C4-2B (cell line): Measurements from ENCODE around the gene WFIKKN1.

ENCODE experiments used
- H3K27ac ChIP-seq: fragments of 450-650 bp; 2 replicates; pipeline ENCODE4 v1.5.1; 2017
- CTCF ChIP-seq: fragments of 450-650 bp; conservative IDR thresholded peaks from 2 replicates; pipeline ENCODE4 v1.5.1; 2017; ENCODE audit warnings: mild to moderate bottlenecking
- ZFX ChIP-seq: fragments of 450-650 bp; IDR thresholded peaks from 2 replicates; pipeline ENCODE4 v1.6.1; 2017

WFIKKN1 gene

GRCh38 chr16:648071-648780, 17.4 kb downstream of the WFIKKN1 start:
- peak; percentile 88 for TF ChIP-seq CTCF
- TF ChIP-seq ZFX, result no peak
- peak overlapping the region; percentile 99 for H3K27ac ChIP-seq

- TF ChIP-seq CTCF, result no peak
- TF ChIP-seq ZFX, result peak; percentile 95
- peak within 1 kb of the TSS; percentile 99 for H3K27ac ChIP-seq
Observed at GRCh38 chr16:648781-649589, 18.2 kb downstream of the WFIKKN1 start, which contains the start of gene WDR90. Gene WDR90, plus strand, starts transcription at chr16:649365. Its CDS starts 52 bp downstream, at chr16:649417.

- peak overlapping the region; percentile 99 for H3K27ac ChIP-seq
- no peak for TF ChIP-seq ZFX
- TF ChIP-seq CTCF, result no peak
Observed at GRCh38 chr16:649631-650030, 18.8 kb downstream of the WFIKKN1 start.

- TF ChIP-seq ZFX, result no peak
- H3K27ac ChIP-seq, result no peak overlapping the region
Observed at GRCh38 chr16:651844-652243, 21.1 kb downstream of the WFIKKN1 start.

- TF ChIP-seq CTCF, result no peak
- no peak for TF ChIP-seq ZFX
- H3K27ac ChIP-seq, result no peak overlapping the region
Observed at GRCh38 chr16:652454-653305, 21.9 kb downstream of the WFIKKN1 start.

- TF ChIP-seq CTCF (no peak), ZFX (no peak)
- no peak overlapping the region for H3K27ac ChIP-seq
Observed at GRCh38 chr16:654034-654433, 23.2 kb downstream of the WFIKKN1 start.

- H3K27ac ChIP-seq, result no peak overlapping the region
- TF ChIP-seq CTCF (no peak), ZFX (no peak)
Observed at GRCh38 chr16:657487-657886, 26.7 kb downstream of the WFIKKN1 start.
